TTC549 (cell line): ENCODE data around the gene HDAC1.
"Not testable (repeated sequence)": the region's sequence is repeated elsewhere in the genome, so short reads cannot be mapped to it uniquely, and the experiment has no call there.

Experiments
- FAIRE-seq: peaks from 2 replicates; lab custom pipeline; 2012; peaks lifted over from hg19 to GRCh38; lab: Jason Lieb, UNC

Gene HDAC1

DNA sequence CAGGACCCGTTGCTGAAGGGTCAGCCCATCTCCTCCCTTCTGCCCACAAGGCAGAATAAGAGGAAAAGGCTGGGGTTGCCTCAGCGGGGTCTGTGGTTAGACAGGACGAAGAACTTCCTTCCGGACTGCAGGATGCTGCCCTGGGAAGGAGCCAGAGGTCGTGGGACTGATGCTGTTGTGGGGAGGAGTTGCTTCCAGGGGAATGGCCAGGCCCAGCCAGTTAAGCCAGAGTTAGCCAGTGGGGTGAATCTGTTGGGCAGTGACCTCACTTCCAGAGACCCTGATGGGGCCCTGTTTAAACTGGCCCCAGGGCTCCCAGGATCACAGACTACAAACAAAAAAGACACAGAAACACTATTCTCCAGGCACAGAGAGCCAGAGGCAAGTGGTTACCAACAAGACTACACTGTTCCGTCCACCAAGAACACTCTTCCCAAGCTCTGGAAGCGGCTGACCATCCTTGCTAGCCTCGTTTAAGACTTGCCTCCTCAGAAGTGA lies 57.4 kb downstream of the HDAC1 start:
- no peak for FAIRE-seq

GRCh38 chr1:32350785-32351398 lies 59.0 kb downstream of the HDAC1 start:
- FAIRE-seq, result no peak

- FAIRE-seq, result no peak
Observed at GRCh38 chr1:32351399-32352238, 59.7 kb downstream of the HDAC1 start.

GRCh38 chr1:32352239-32352745 lies 60.4 kb downstream of the HDAC1 start:
- no peak for FAIRE-seq

- no peak for FAIRE-seq
Observed at GRCh38 chr1:32352831-32353383, 61.0 kb downstream of the HDAC1 start.

DNA sequence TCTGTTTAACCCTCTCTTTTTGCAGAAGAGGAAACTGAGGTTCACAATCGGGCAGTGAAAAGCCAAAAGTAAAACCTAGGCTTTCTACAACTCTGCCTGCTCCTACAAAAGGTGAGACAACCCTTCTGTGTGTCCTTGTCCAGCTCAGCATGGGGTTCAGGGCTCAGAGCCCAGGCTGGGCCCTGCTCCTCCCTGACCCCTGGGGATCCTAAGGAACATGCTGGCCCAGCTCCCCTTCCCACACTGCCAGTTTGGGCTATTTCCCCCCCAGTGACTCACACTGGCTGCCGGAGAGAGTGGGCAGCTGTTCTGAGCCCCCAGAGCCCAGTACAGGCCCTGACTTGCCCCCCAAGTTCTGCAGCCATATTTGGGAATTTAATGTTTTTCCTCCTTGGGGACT lies 61.5 kb downstream of the HDAC1 start:
- FAIRE-seq, result no peak

DNA sequence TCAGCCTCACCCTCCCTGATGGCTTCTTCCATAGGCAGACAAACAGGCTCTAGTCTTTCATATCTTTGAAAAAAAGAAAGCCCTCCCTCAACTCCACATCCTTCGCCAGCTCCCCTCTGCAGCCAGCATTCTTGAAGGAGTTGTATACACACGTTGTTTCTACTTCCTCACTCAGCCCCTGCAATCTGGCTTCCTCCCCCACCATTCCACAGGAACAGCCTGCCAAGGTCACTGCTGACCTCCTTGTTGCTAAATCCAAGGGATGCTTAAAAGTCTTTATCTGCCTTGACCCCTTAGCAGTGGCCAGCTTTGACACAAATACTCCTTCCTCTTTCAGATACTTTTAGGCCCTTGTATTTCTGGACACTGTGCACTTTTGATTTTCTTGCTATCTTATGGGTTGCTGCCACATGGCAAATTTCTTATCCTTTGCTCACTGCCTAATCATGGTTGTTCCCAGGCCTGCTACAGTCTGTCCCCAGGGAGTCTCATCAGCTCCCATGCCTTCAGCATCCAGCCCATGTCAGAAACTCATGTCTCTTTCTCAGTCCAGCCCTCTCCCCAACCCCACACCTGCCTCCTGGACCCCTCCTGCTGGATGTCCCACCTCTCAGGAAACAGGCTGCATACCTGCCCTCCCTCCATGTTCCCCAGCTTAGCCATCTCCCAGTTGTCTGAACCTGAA lies 62.1 kb downstream of the HDAC1 start:
- no peak for FAIRE-seq

GRCh38 chr1:32355778-32356177 lies 63.9 kb downstream of the HDAC1 start:
- not testable (repeated sequence) for FAIRE-seq

DNA sequence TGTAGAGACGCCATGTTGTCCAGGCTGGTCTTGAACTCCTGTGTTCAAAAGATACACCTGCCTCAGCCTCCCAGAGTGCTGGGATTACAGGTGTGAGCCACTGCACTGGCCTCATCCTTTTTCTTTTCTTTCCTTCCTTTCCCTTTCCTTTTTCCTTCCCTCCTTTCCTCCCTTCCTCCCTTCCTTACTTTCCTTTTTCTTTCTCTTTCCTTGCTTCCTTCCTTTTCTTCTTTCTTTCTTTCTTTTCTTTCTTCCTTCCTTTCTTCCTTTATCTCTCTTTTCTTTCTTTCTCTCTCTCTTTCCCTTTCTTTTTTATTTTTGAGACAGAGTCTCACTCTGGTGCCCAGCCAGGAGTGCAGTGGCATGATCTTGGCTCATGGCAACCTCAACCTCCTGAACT lies 64.6 kb downstream of the HDAC1 start:
- no peak for FAIRE-seq

DNA sequence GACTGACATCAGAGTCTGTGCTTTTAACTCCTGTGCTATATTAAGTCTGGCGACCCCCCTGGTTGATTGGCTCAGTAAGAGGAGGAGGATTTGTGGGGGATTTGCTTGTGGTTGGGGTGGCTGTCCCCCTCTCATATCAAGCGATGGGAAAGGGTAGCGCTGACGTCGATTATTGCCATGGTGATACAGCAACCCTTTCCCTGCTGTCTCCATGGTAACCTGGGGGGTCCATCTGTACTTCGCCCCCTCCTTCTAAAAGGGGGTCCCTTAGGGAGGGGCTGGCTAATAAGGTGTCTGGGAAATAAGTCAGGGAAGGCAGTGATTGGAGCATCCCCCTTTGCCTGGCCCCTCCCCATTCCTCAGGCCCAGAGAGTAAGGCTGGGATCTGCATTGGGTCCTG lies 65.7 kb downstream of the HDAC1 start:
- FAIRE-seq, result no peak

DNA sequence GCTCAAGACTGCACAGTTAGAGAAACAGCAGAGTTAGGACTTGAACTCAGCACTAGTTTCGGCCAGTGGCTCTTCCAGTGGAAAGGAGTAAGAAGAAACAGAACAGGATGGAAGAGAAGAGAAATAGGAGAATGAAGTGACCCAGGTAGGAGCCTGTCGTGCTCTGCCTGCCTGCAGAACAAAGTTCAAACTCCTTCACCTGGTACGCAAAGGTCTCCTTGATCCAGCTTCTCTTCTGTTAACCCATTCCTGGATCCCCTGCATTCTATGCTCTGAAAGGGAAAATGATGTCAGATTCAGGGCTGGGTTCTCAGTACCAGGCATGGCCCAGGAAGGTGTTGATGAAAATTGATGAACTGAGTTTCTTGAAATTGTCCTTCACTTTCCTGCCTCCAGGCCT lies 66.6 kb downstream of the HDAC1 start:
- FAIRE-seq, result no peak

DNA sequence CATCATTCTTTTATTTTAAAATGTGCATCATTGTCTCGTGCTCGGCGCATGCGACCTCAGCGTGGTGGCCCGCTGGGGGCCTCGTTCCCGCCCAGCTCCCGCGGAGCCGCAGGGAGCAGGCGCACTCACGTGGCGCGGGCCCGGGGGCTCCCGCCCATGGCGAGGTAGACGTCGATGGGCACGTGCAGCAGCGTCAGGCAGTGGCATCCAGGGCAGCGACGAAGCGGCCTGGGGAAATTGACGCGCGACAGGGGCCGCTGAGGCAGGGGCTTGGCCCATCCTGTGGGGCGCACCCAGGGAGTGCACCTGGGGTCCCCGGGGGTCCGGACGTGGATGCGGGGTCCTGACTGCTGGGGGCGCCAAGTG lies 69.4 kb downstream of the HDAC1 start:
- no peak for FAIRE-seq

GRCh38 chr1:32361674-32362473 lies 70.0 kb downstream of the HDAC1 start:
- no peak for FAIRE-seq

DNA sequence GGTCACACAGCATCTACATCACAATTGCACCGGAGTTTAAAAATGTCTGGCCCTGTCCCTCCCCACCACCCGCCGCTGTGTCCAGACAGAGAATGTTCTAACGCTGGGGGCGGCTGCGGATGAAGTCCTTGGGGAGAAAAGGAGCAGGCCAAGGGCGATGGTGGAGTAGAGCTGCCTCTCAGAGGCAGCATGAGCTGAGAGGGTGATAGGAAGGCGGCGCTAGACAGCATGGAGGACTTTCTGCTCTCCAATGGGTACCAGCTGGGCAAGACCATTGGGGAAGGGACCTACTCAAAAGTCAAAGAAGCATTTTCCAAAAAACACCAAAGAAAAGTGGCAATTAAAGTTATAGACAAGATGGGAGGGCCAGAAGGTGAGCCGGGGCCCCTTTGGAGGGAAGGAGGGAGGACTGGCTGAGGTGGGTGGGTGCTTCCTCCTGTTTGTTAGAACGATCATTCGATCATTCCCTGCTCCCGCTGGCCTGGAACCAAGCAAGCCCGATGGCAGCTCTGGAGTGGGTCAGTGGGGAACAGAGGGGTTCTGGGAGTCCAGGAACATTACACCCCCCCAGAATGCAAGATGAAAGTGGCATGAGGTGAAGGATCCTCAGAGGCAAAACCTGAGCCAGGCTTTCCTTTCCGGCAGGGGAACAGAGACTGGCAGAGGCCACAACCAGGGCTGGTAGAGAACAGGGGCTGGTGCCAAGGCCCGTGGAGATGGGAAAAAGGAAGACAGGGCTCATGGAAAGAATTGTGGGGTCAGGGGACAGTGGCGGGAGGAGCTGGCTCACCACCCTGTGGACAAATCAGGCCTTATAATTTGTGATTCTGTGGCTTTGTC lies 70.8 kb downstream of the HDAC1 start, which contains the start of the genes FAM229A and TSSK3:
FAM229A (minus strand) TSS at position 12 of the 840 bp plus-strand sequence. CDS start 394 bp downstream, outside the sequence.
TSSK3 (plus strand) TSS at position 66 of the 840 bp plus-strand sequence; CDS start at position 229, 163 bp downstream.
- FAIRE-seq, result no peak

DNA sequence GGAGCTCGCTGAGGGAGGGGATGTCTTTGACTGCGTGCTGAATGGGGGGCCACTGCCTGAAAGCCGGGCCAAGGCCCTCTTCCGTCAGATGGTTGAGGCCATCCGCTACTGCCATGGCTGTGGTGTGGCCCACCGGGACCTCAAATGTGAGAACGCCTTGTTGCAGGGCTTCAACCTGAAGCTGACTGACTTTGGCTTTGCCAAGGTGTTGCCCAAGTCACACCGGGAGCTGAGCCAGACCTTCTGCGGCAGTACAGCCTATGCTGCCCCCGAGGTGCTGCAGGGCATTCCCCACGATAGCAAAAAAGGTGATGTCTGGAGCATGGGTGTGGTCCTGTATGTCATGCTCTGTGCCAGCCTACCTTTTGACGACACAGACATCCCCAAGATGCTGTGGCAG lies 71.8 kb downstream of the HDAC1 start:
- FAIRE-seq, result no peak

DNA sequence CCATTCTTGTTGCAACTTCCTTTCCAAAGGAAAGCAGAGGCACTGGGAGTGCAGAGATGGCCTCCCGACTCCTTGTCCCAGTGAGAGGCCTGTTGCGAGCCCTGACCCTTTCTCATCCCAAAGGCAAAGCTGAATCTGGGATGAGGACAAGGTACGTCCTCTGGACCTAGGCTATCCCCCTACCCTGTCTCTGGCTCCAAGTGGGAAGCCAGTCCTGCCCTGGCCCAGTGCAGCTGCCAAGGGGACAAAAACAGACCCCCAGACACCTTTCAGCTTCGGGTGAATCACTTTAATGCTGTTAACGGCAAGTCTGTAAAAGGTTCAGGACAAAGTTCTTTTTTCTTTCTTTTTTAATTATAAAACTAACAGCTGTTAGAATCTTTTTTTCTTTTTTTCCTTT lies 73.0 kb downstream of the HDAC1 start:
- no peak for FAIRE-seq

DNA sequence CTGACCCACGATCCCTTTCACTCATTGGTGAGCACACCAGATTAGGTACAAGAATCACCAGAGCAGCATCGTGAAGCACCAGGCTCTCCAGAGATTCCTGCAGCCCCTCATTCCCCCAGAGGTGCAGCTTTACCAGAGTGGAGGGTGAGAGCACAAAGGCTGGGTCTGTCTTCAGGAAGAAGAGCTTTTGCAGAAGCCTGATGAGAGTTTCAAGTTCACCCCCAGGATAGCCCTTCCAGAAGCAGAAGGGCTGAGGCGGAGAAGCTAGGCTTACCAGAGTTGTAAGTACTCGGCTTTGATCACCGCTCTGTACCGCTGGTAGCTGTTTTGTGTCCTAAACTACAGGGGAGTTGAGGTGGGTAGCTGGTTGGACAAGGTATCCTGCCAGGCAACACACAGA lies 73.6 kb downstream of the HDAC1 start:
- FAIRE-seq, result no peak

DNA sequence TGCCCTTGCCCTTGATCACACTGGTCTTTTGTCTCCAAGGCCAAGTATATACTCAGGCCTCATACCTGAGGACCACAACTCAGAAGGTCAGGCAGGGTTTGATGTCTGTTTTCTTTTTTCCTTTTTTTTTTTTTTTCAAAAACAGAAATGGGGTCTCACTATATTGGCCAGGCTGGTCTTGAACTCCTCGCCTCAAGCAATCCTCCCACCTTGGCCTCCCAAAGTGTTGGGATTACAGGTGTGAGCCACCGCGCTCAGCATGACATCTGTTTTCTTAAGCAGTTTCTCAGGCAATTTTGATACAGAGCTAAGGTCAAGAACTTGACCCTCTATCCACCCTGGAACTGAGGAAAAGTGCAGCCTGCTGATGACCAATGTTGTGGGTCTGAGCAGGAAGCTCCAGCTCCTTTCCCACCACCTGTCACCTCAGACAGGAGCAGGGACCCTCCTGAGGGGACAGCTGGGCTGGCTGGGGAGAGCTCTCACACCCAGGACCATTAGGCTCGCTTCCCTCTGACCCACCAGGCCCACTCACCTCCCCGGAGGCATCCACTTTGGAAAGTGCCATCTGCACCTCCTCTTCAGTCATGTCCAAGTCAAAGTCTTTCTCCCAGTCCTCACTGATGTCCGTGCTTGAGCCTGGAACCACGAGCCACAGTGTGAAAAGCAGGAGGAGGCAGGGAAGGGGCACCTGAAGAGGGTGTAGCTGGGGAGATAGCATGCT lies 76.2 kb downstream of the HDAC1 start:
- no peak for FAIRE-seq

DNA sequence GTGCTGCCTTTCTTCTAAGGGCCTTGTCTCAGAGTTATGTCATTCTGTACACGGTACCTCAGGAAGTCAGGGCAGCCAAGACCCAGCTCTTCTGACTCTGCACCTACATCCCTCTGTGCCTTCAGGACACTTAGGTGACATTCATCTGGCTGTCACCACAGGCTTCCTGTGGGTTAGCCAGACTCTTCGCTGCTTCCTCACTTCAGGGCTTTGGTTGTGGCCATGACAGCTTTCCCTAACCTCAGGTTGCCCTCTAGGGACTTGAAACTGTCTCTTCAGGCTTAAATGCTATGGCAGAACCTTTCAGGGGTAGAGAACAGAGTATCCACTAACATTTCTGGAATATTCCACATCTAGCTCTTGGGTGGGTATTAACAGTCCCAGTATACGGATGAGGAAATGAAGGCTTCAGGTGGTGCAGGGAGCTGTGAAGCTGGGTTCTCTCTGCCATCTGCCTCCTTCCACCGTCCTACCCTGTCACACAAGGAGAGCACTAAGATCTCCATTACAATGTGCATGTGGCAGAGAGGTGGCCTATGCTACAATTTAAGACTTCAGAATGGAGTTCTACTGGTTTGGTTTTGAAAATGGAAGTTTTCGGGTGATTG lies 80.4 kb downstream of the HDAC1 start:
- no peak for FAIRE-seq
